ENCODE results near the gene OGFOD3.

Gene OGFOD3

GRCh38 chr17:82385559-82386254 lies 32.7 kb downstream of the OGFOD3 start:
- Histone ChIP-seq H2BK120ac (ENCODE audit: low read depth, low read length) (no peak overlapping the region), H4K8ac (ENCODE audit: low read depth, low read length) (no peak overlapping the region), H3K36me3 (ENCODE audit: control insufficient read depth, insufficient read depth, low read length) (no peaks in the 10 kb centered on the region), H2AK5ac (ENCODE audit: low read length) (no peak overlapping the region), H3K9ac (ENCODE audit: low read length) (no peak overlapping the region), H3K4me2 (ENCODE audit: low read length) (no peak overlapping the region), H3K56ac (ENCODE audit: low read length) (no peak overlapping the region), H3K4me1 (ENCODE audit: control insufficient read depth, low read depth, low read length) (no peaks in the 10 kb centered on the region), H3K4me3 (ENCODE audit: low read length) (no peak overlapping the region), H2BK15ac (replicated peaks; ENCODE audit: low read depth) (no peak overlapping the region), H3K79me2 (ENCODE audit: control insufficient read depth, insufficient read depth, low read length) (no peaks in the 10 kb centered on the region), H3K79me1 (ENCODE audit: low read length) (no peaks in the 10 kb centered on the region), H3K23ac (ENCODE audit: low read length) (no peak overlapping the region), H3K18ac (ENCODE audit: low read length) (no peak overlapping the region), H3K27me3 (ENCODE audit: insufficient read depth, low read length, poor library complexity) (no peaks in the 10 kb centered on the region), H3K27ac (ENCODE audit: low read depth, low read length) (no peak overlapping the region), H4K5ac (ENCODE audit: low read length) (no peak overlapping the region), H2BK5ac (ENCODE audit: low read length) (no peak overlapping the region), H3K4ac (ENCODE audit: low read depth, low read length) (no peak overlapping the region)
- no CpG with 5 or more reads among the region's 26 CpGs for WGBS (ENCODE audit: extremely low coverage, insufficient coverage, low lambda C conversion rate)
- no peak for DNase-seq

DNA sequence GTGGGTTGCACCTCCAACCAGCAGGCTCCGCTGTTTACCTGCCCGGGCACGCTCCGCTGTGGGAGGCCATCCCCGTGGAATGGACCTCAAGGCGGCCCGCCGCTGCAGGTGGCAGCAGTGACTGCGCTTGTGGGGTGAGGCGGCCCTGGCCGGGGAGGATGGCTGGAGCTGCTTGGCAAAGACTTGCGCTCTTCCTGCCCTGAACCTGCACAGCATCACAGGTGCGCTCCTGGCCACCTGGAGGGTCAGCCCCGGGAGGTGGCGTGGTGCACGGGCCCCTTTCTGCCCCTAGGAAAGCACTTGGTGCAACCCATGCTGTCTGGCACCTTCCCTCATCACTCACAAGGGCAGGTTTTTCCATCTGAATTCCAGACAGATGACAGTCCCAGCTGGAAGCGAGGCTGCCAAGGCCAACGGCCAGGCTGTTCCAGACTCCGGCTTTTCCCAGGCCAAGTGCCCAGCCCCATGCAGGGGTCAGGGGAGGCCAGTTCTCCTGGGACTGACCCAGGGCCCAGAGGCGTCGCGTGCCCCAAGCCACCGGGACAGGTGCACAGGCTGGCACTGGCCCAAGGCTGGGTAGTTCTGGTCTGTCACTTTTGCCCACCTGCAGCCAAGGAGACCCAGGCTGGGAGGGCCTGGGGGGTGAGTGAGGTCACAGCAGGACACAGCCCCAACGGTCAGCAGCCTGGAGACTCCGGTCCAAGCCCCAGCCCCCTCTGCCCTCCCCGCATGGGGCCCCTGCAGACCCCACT lies 33.5 kb downstream of the OGFOD3 start:
- no peak overlapping the region for H2BK5ac ChIP-seq (ENCODE audit: low read length)
- no peak overlapping the region for H2BK15ac ChIP-seq (replicated peaks; ENCODE audit: low read depth)
- no CpG with 5 or more reads among the region's 26 CpGs for WGBS (ENCODE audit: extremely low coverage, insufficient coverage, low lambda C conversion rate)
- no peaks in the 10 kb centered on the region for H3K27me3 ChIP-seq (ENCODE audit: insufficient read depth, low read length, poor library complexity)
- no peaks in the 10 kb centered on the region for H3K36me3 ChIP-seq (ENCODE audit: control insufficient read depth, insufficient read depth, low read length)
- no peak overlapping the region for H3K4me2 ChIP-seq (ENCODE audit: low read length)
- no peak overlapping the region for H3K4me3 ChIP-seq (ENCODE audit: low read length)
- H3K4me1 ChIP-seq (ENCODE audit: control insufficient read depth, low read depth, low read length) = no peaks in the 10 kb centered on the region
- no peak overlapping the region for H3K56ac ChIP-seq (ENCODE audit: low read length)
- no peaks in the 10 kb centered on the region for H3K79me1 ChIP-seq (ENCODE audit: low read length)
- no peak overlapping the region for H2BK120ac ChIP-seq (ENCODE audit: low read depth, low read length)
- H2AK5ac ChIP-seq (ENCODE audit: low read length) = no peak overlapping the region
- no peak overlapping the region for H3K23ac ChIP-seq (ENCODE audit: low read length)
- H3K79me2 ChIP-seq (ENCODE audit: control insufficient read depth, insufficient read depth, low read length) = no peaks in the 10 kb centered on the region
- no peak overlapping the region for H3K4ac ChIP-seq (ENCODE audit: low read depth, low read length)
- H3K18ac ChIP-seq (ENCODE audit: low read length) = no peak overlapping the region
- DNase-seq = peak; percentile 22
- H3K9ac ChIP-seq (ENCODE audit: low read length) = no peak overlapping the region
- H4K5ac ChIP-seq (ENCODE audit: low read length) = no peak overlapping the region
- H4K8ac ChIP-seq (ENCODE audit: low read depth, low read length) = no peak overlapping the region
- no peak overlapping the region for H3K27ac ChIP-seq (ENCODE audit: low read depth, low read length)

- no peak overlapping the region for H4K5ac ChIP-seq (ENCODE audit: low read length)
- H3K18ac ChIP-seq (ENCODE audit: low read length) = no peak overlapping the region
- no peak overlapping the region for H2BK15ac ChIP-seq (replicated peaks; ENCODE audit: low read depth)
- H2BK5ac ChIP-seq (ENCODE audit: low read length) = no peak overlapping the region
- H3K27ac ChIP-seq (ENCODE audit: low read depth, low read length) = no peak overlapping the region
- H3K9ac ChIP-seq (ENCODE audit: low read length) = no peak overlapping the region
- no peak overlapping the region for H3K56ac ChIP-seq (ENCODE audit: low read length)
- no peaks in the 10 kb centered on the region for H3K36me3 ChIP-seq (ENCODE audit: control insufficient read depth, insufficient read depth, low read length)
- H3K79me1 ChIP-seq (ENCODE audit: low read length) = no peaks in the 10 kb centered on the region
- no peak overlapping the region for H4K8ac ChIP-seq (ENCODE audit: low read depth, low read length)
- DNase-seq = no peak
- no peak overlapping the region for H3K4me3 ChIP-seq (ENCODE audit: low read length)
- H3K27me3 ChIP-seq (ENCODE audit: insufficient read depth, low read length, poor library complexity) = no peaks in the 10 kb centered on the region
- no CpG with 5 or more reads among the region's 22 CpGs for WGBS (ENCODE audit: extremely low coverage, insufficient coverage, low lambda C conversion rate)
- H3K79me2 ChIP-seq (ENCODE audit: control insufficient read depth, insufficient read depth, low read length) = no peaks in the 10 kb centered on the region
- H2AK5ac ChIP-seq (ENCODE audit: low read length) = no peak overlapping the region
- H3K4ac ChIP-seq (ENCODE audit: low read depth, low read length) = no peak overlapping the region
- no peak overlapping the region for H3K23ac ChIP-seq (ENCODE audit: low read length)
- H3K4me2 ChIP-seq (ENCODE audit: low read length) = no peak overlapping the region
- H2BK120ac ChIP-seq (ENCODE audit: low read depth, low read length) = no peak overlapping the region
- H3K4me1 ChIP-seq (ENCODE audit: control insufficient read depth, low read depth, low read length) = no peaks in the 10 kb centered on the region
Measured at GRCh38 chr17:82384051-82384729, 34.2 kb downstream of the OGFOD3 start.

DNA sequence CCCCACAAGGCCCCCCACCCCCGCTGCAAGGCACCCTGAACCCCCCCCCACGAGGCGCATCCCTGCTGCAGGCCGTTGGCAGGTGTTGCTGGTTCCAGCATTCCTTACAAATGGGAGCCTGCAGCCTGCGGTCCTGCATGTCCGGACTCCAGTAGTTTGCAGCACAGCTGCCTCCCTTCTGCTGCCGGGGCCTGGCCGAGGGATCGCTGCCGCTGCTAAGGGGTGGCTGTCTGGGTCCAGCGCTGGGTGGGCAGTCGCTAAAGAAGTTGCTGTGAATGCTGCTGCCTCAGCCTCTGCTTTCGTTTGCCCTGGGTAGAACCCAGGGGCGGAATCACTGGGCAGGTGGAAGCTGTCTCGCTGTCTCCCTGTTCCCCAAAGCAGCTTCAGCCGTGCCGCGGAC lies 35.0 kb downstream of the OGFOD3 start:
- no CpG with 5 or more reads among the region's 18 CpGs for WGBS (ENCODE audit: extremely low coverage, insufficient coverage, low lambda C conversion rate)
- no peak overlapping the region for H2BK15ac ChIP-seq (replicated peaks; ENCODE audit: low read depth)
- H3K4me2 ChIP-seq (ENCODE audit: low read length) = no peak overlapping the region
- H2AK5ac ChIP-seq (ENCODE audit: low read length) = no peak overlapping the region
- H3K27ac ChIP-seq (ENCODE audit: low read depth, low read length) = no peak overlapping the region
- no peak overlapping the region for H3K9ac ChIP-seq (ENCODE audit: low read length)
- no peak overlapping the region for H4K5ac ChIP-seq (ENCODE audit: low read length)
- H3K4ac ChIP-seq (ENCODE audit: low read depth, low read length) = no peak overlapping the region
- H3K4me1 ChIP-seq (ENCODE audit: control insufficient read depth, low read depth, low read length) = no peaks in the 10 kb centered on the region
- H3K23ac ChIP-seq (ENCODE audit: low read length) = no peak overlapping the region
- H3K36me3 ChIP-seq (ENCODE audit: control insufficient read depth, insufficient read depth, low read length) = no peaks in the 10 kb centered on the region
- H3K56ac ChIP-seq (ENCODE audit: low read length) = no peak overlapping the region
- H3K27me3 ChIP-seq (ENCODE audit: insufficient read depth, low read length, poor library complexity) = no peaks in the 10 kb centered on the region
- no peaks in the 10 kb centered on the region for H3K79me1 ChIP-seq (ENCODE audit: low read length)
- no peaks in the 10 kb centered on the region for H3K79me2 ChIP-seq (ENCODE audit: control insufficient read depth, insufficient read depth, low read length)
- H4K8ac ChIP-seq (ENCODE audit: low read depth, low read length) = no peak overlapping the region
- no peak overlapping the region for H2BK120ac ChIP-seq (ENCODE audit: low read depth, low read length)
- no peak overlapping the region for H2BK5ac ChIP-seq (ENCODE audit: low read length)
- no peak overlapping the region for H3K4me3 ChIP-seq (ENCODE audit: low read length)
- DNase-seq = no peak
- H3K18ac ChIP-seq (ENCODE audit: low read length) = no peak overlapping the region

GRCh38 chr17:82382933-82383255 lies 35.5 kb downstream of the OGFOD3 start:
- Histone ChIP-seq H2AK5ac (ENCODE audit: low read length) (no peak overlapping the region), H3K79me1 (ENCODE audit: low read length) (no peaks in the 10 kb centered on the region), H4K5ac (ENCODE audit: low read length) (no peak overlapping the region), H2BK120ac (ENCODE audit: low read depth, low read length) (no peak overlapping the region), H3K79me2 (ENCODE audit: control insufficient read depth, insufficient read depth, low read length) (no peaks in the 10 kb centered on the region), H3K9ac (ENCODE audit: low read length) (no peak overlapping the region), H3K56ac (ENCODE audit: low read length) (no peak overlapping the region), H3K4me1 (ENCODE audit: control insufficient read depth, low read depth, low read length) (no peaks in the 10 kb centered on the region), H3K23ac (ENCODE audit: low read length) (no peak overlapping the region), H3K4ac (ENCODE audit: low read depth, low read length) (no peak overlapping the region), H3K36me3 (ENCODE audit: control insufficient read depth, insufficient read depth, low read length) (no peaks in the 10 kb centered on the region), H4K8ac (ENCODE audit: low read depth, low read length) (no peak overlapping the region), H3K27ac (ENCODE audit: low read depth, low read length) (no peak overlapping the region), H3K27me3 (ENCODE audit: insufficient read depth, low read length, poor library complexity) (no peaks in the 10 kb centered on the region), H2BK5ac (ENCODE audit: low read length) (no peak overlapping the region), H2BK15ac (replicated peaks; ENCODE audit: low read depth) (no peak overlapping the region), H3K4me2 (ENCODE audit: low read length) (no peak overlapping the region), H3K4me3 (ENCODE audit: low read length) (no peak overlapping the region), H3K18ac (ENCODE audit: low read length) (no peak overlapping the region)
- DNase-seq = no peak
- WGBS (ENCODE audit: extremely low coverage, insufficient coverage, low lambda C conversion rate) = no CpG with 5 or more reads among the region's 11 CpGs
